ENCODE measurements around the gene PACRG.

Gene PACRG

DNA sequence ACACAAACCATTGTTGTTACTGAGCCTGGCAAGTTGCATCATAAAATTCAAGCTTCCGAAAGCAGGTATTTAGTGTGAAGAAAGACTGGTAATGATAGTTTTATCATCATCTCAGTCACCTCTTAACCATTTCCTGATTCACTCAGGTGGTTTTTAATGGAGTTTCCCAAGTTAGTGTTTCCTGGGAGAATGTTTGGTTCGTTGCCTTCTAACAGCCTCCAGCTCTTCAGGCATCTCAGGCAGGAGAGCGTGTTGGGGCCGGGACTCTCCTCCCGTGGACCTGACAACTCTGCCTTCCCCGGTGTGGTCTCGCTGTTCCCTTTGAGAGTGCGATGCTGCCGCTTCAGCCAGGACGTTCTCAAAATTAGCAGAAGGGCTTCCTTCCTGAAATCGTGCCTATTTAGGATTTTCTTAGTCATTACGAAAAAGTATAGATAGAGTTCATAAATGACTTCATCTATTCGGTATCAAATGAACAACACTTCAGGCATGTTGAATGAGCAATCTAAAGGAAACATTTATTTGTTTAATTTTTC, 581.8 kb downstream of the PACRG start:
- TF ChIP-seq, protein P1, sequence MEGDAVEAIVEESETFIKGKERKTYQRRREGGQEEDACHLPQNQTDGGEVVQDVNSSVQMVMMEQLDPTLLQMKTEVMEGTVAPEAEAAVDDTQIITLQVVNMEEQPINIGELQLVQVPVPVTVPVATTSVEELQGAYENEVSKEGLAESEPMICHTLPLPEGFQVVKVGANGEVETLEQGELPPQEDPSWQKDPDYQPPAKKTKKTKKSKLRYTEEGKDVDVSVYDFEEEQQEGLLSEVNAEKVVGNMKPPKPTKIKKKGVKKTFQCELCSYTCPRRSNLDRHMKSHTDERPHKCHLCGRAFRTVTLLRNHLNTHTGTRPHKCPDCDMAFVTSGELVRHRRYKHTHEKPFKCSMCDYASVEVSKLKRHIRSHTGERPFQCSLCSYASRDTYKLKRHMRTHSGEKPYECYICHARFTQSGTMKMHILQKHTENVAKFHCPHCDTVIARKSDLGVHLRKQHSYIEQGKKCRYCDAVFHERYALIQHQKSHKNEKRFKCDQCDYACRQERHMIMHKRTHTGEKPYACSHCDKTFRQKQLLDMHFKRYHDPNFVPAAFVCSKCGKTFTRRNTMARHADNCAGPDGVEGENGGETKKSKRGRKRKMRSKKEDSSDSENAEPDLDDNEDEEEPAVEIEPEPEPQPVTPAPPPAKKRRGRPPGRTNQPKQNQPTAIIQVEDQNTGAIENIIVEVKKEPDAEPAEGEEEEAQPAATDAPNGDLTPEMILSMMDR (conservative IDR thresholded peaks at IDR 0.05; ENCODE audit: low read depth, low read length) = no peak
- DNase-seq (ENCODE audit: low read depth) = no peak
- H3K4me3 ChIP-seq (ENCODE audit: low read length) = no peak overlapping the region

DNA sequence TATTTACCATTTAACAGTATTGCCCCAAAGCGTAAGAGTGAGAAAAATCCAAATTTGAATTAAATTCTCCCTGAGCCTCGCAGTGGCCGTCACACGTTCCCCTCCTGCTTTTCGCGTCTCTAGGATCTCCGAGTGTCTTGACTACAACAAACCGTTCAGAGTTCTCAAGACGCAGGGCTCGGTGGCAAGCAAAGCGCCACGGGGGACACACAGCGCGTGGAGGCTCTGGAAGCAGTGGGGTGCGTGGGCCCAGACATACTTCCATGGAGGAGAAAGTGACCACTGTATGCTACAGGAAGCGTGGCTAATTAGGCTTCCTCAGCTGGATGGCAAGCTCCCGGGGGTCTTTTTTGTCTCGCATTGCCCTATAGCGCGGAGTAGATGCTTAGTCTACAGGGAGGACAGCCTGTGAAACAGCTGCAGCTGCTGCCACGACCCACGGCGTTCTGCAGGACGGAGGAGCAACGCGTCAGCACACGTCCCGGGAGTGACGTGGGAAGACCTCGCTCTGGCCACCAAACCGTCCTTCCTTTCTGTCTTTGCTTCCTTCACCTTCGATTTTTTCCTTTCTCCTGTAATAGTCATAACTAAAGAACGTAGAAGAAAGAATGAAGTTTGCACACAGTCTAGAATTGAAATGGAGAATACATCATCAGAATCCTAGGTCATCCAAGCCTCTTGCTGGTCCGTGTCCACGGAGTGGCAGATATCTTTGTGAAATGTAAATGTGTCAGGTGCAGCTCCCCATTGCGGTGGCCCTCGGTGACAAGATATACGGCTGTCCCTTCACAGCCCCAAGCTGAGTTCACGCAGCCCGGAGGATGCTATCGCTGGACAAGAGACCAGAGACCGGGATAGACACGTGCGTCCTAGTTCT, 582.6 kb downstream of the PACRG start:
- DNase-seq (ENCODE audit: low read depth) = no peak
- TF ChIP-seq, protein P1 (conservative IDR thresholded peaks at IDR 0.05; ENCODE audit: low read depth, low read length) = no peak
- H3K4me3 ChIP-seq (ENCODE audit: low read length) = no peak overlapping the region

DNA sequence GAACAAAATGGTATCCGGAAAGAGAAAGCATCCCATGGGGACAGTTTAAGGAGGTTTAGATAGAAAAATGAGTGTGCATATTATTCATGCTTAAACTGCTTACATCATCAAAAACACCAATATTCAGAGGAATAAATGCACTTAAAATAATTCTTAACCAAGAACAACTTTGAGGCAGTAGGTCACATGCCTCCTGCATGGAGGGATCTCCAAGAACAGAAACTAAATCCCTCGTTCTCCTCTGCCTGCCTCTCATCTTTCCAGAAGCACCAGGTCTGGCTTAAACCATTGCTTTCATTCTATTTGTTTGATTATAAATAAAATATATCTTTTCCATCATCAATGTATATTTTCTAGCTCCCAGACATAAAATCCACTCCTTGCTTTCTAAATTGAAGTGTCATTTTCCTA, 583.2 kb downstream of the PACRG start:
- H3K4me3 ChIP-seq (ENCODE audit: low read length) = no peak overlapping the region
- DNase-seq (ENCODE audit: low read depth) = no peak
- TF ChIP-seq, protein P1 (conservative IDR thresholded peaks at IDR 0.05; ENCODE audit: low read depth, low read length) = no peak

DNA sequence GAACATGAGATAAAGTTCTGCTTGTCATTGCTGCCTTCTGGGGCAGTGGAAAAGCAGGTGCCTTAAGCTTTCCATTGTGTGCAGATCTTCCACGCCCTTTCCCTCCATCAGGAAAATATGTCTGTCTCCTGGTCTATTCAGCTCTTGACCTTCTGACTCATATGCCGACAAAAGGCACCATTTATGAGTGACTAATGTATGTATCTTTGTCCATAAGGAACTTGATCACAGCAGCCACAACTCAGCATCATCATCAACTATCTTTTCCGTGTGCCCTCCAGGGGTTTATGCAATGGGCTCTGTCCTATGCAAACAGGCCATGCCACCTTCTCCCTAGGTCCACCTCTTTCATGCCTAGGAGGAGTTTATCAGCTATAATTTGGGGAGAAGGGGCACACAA, 584.1 kb downstream of the PACRG start:
- TF ChIP-seq, protein P1 (conservative IDR thresholded peaks at IDR 0.05; ENCODE audit: low read depth, low read length) = no peak
- DNase-seq (ENCODE audit: low read depth) = no peak
- no peak overlapping the region for H3K4me3 ChIP-seq (ENCODE audit: low read length)

DNA sequence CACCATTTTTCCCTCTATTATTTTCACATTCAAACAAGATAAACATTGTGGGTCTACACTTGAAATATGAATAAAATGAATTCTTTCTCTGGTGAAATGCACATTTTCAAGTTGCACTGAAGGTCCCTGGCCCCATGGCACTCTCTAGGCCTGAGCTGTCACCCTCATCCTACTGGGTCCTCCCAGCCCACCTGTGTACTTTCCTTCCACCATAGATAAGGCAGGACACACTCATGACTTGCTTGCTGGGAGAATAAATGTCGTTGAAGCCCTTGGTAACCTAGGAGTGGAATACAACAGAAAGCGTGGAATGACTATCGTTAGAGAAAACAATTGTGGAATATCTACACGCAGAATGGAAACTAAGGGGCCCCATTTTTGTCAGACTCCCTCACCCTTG, 585.8 kb downstream of the PACRG start:
- H3K4me3 ChIP-seq (ENCODE audit: low read length) = no peak overlapping the region
- TF ChIP-seq, protein P1 (conservative IDR thresholded peaks at IDR 0.05; ENCODE audit: low read depth, low read length) = no peak
- no peak for DNase-seq (ENCODE audit: low read depth)

DNA sequence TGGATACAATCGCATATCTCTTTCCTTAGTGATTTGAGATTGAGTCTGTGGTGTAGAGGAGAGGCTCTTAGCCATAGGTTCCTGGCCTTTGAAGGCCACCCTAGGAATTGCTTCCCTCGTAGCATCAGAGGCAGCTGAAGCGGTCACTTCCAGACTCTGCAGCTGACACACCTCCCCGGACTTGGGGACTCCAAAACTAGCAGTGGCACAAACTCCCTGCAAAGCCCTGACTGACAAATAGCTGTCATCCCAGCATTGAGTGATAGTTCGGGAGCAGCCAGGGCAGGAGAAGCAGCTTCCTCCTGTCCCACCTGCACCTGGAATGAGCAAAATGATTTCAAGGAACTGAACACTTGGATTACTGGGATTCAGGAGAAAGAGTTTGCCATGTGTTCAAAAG, 586.2 kb downstream of the PACRG start:
- no peak overlapping the region for H3K4me3 ChIP-seq (ENCODE audit: low read length)
- TF ChIP-seq, protein P1 (conservative IDR thresholded peaks at IDR 0.05; ENCODE audit: low read depth, low read length) = no peak
- DNase-seq (ENCODE audit: low read depth) = no peak
